Activated CD8-positive, alpha-beta memory T cell treated with anti-CD3 and anti-CD28 coated beads, Interleukin-2, amount 50 U/mL, for 48 hours (primary cell): ENCODE measurements around the gene MAP3K2.

Experiments
- DNase-seq: peaks from one replicate; pipeline ENCODE4 v3.0.0-alpha.2; 2020

The MAP3K2 gene

GRCh38 chr2:127347015-127347414, 40.8 kb downstream of the MAP3K2 start:
- no peak for DNase-seq

- DNase-seq: no peak
Measured at GRCh38 chr2:127343277-127343676, 44.5 kb downstream of the MAP3K2 start.

GRCh38 chr2:127342101-127342500, 45.7 kb downstream of the MAP3K2 start:
- DNase-seq: no peak

- no peak for DNase-seq
Measured at GRCh38 chr2:127332335-127332734, 55.4 kb downstream of the MAP3K2 start.

- DNase-seq: no peak
Measured at GRCh38 chr2:127330753-127331152, 57.0 kb downstream of the MAP3K2 start.

- no peak for DNase-seq
Measured at GRCh38 chr2:127326289-127326945, 61.4 kb downstream of the MAP3K2 start.

GRCh38 chr2:127324635-127325034, 63.1 kb downstream of the MAP3K2 start:
- no peak for DNase-seq

GRCh38 chr2:127321303-127321702, 66.5 kb downstream of the MAP3K2 start:
- DNase-seq: no peak

- DNase-seq: no peak
Measured at GRCh38 chr2:127320586-127321275, 67.0 kb downstream of the MAP3K2 start.

- no peak for DNase-seq
Measured at GRCh38 chr2:127320067-127320466, 67.7 kb downstream of the MAP3K2 start.

- DNase-seq: no peak
Measured at GRCh38 chr2:127314193-127314988, 73.4 kb downstream of the MAP3K2 start.

GRCh38 chr2:127313406-127313805, 74.4 kb downstream of the MAP3K2 start:
- DNase-seq: no peak

- no peak for DNase-seq
Measured at GRCh38 chr2:127310980-127311379, 76.8 kb downstream of the MAP3K2 start.

GRCh38 chr2:127309468-127309867, 78.3 kb downstream of the MAP3K2 start:
- no peak for DNase-seq

GRCh38 chr2:127308586-127309138, 79.1 kb downstream of the MAP3K2 start:
- no peak for DNase-seq

GRCh38 chr2:127305990-127306585, 81.7 kb downstream of the MAP3K2 start:
- no peak for DNase-seq

GRCh38 chr2:127302168-127302567, 85.6 kb downstream of the MAP3K2 start:
- DNase-seq: no peak

- DNase-seq: peak; percentile 90
Measured at GRCh38 chr2:127293748-127294562, 93.8 kb downstream of the MAP3K2 start, which contains the start of gene ERCC3. TSS of gene ERCC3 (minus strand) at chr2:127294144. CDS start at chr2:127294081, 63 bp downstream.

- DNase-seq: peak; percentile 62
Measured at GRCh38 chr2:127293386-127293747, 94.4 kb downstream of the MAP3K2 start.

GRCh38 chr2:127288274-127288673, 99.5 kb downstream of the MAP3K2 start:
- DNase-seq: no peak

GRCh38 chr2:127283275-127283674, 104.5 kb downstream of the MAP3K2 start:
- DNase-seq: no peak

GRCh38 chr2:127280693-127281092, 107.1 kb downstream of the MAP3K2 start:
- DNase-seq: no peak
